Activated naive CD4-positive, alpha-beta T cell treated with anti-CD3 and anti-CD28 coated beads for 36 hours (primary cell): ENCODE data around the gene COPZ1. TPM values are rescaled to one million over a fixed set of nuclear protein-coding genes. Genes with fewer than 3 reads are reported as not detected.

Experiments used
- CTCF ChIA-PET: fragments of 350-600 bp; sonication (Branson Sonifier 250); formaldehyde crosslinking; loops from one replicate; lab custom pipeline; 2021; ENCODE audit warnings: antibody characterized with exemption; lab: Charles Lee
- DNase-seq: peaks from one replicate; pipeline ENCODE4 v3.0.0-alpha.2; 2020
- H3K27ac Mint-ChIP-seq: one replicate; pipeline ENCODE4 v1.8.0; 2021; ENCODE audit warnings: mild to moderate bottlenecking, mixed read lengths
- H3K27me3 Mint-ChIP-seq: one replicate; pipeline ENCODE4 v1.8.0; 2021; ENCODE audit warnings: low read depth, mixed read lengths
- H3K36me3 Mint-ChIP-seq: one replicate; pipeline ENCODE4 v1.8.0; 2021; ENCODE audit warnings: low read depth, mixed read lengths
- H3K4me1 Mint-ChIP-seq: one replicate; pipeline ENCODE4 v1.8.0; 2021; ENCODE audit warnings: low read depth, mixed read lengths
- H3K4me3 Mint-ChIP-seq: one replicate; pipeline ENCODE4 v1.8.0; 2021; ENCODE audit warnings: mild to moderate bottlenecking, moderate library complexity, mixed read lengths
- H3K9me3 Mint-ChIP-seq: one replicate; pipeline ENCODE4 v1.8.0; 2021; ENCODE audit warnings: mixed read lengths
- intact Hi-C: fragments of 100-400 bp; cut with micrococcal nuclease; formaldehyde crosslinking; loops from one replicate; pipeline ENCODE4 v1.15.1; 2023
- total RNA-seq, 2 experiments: library from RNA; stranded (reverse); gene quantifications; one replicate each; pipeline ENCODE4 v1.2.3, GENCODE V29; 2021

Gene COPZ1
- total RNA-seq, 2 experiments from 2014 or later, result 98.0 to 105 TPM

GRCh38 chr12:54368709-54369596, 44.0 kb downstream of the COPZ1 start:
- intact Hi-C loops, result loop anchor here (1.0 to 5.0 kb wide), 6 partner anchors 10 to 352 kb away; no protein-coding TSS in a partner anchor
- CTCF ChIA-PET, result interaction anchor here (0.5 to 4.1 kb wide), 28 partner anchors 9 to 324 kb away, joined by 3 to 64 read pairs (median 5); partner anchors contain the start of genes COPZ1 and ZNF385A
- Mint-ChIP-seq H3K4me1 (peaks cover 41% of the 10 kb centered on the region), H3K27me3 (no peaks in the 10 kb centered on the region), H3K27ac (no peak overlapping the region), H3K9me3 (no peaks in the 10 kb centered on the region), H3K36me3 (no peaks in the 10 kb centered on the region), H3K4me3 (peak overlapping the region; percentile 23)
- peak; percentile 97 for DNase-seq

- Mint-ChIP-seq H3K4me3 (no peak overlapping the region), H3K9me3 (no peaks in the 10 kb centered on the region), H3K4me1 (peaks cover 34% of the 10 kb centered on the region), H3K36me3 (no peaks in the 10 kb centered on the region), H3K27ac (no peak overlapping the region), H3K27me3 (no peaks in the 10 kb centered on the region)
- intact Hi-C loops, result loop anchor here (5.0 kb wide), 1 partner anchor 352 kb away; no protein-coding TSS in a partner anchor
- DNase-seq, result no peak
- CTCF ChIA-PET, result interaction anchor here (0.6 to 1.8 kb wide), 6 partner anchors 9 to 177 kb away, joined by 3 to 18 read pairs (median 6); no protein-coding TSS in a partner anchor
These were observed 44.7 kb downstream of the COPZ1 start for GRCh38 chr12:54369597-54370131.

GRCh38 chr12:54370171-54370730, 45.3 kb downstream of the COPZ1 start:
- H3K4me1 Mint-ChIP-seq, result peaks cover 29% of the 10 kb centered on the region
- no peaks in the 10 kb centered on the region for H3K9me3 Mint-ChIP-seq
- no peak overlapping the region for H3K27ac Mint-ChIP-seq
- CTCF ChIA-PET, result interaction anchor here (0.6 to 2.5 kb wide), 15 partner anchors 9 to 178 kb away, joined by 3 to 18 read pairs (median 5); no protein-coding TSS in a partner anchor
- intact Hi-C loops, result no loop called here
- H3K4me3 Mint-ChIP-seq, result peak overlapping the region; percentile 31
- no peak for DNase-seq
- no peaks in the 10 kb centered on the region for H3K27me3 Mint-ChIP-seq
- H3K36me3 Mint-ChIP-seq, result no peaks in the 10 kb centered on the region

DNA sequence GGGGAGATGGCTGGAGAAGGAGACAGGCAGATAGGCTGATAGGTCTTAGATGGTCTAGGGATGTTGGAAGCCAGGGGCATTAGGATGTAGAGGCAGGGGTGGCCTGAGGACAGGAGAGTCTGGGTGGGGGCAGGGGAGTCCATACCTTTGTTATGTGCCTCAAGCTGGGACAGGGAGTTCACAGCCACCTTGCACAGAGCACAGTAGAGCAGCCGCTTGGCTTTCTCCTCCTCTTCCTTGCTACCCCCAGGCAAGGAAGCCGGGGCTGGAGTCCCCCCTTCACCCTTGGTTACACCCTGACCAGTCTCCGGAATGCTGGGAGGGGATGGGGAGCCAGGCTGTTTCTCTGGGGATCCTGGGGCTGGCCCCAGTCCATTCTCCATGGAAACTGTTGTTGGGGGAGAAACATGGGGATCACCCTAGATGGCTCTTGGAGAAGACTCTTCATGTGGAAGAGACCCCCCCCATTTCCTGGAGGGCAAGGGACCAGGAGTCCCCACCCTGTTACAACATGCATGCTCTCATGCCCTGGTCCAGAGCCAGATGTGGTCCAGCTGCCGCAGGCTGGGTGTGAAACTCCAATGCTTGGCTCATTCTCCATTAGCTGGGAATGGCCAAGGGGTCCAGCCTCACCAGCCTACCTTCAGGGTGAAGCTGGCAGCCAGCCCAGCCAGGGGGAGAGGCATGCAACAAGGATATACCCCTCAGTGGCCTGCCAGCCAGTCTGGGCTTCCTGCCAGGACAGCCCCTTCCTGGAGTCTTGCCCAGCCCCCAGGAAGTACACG, 46.6 kb downstream of the COPZ1 start:
- Mint-ChIP-seq H3K27ac (no peak overlapping the region), H3K4me3 (no peak overlapping the region), H3K27me3 (no peaks in the 10 kb centered on the region), H3K36me3 (no peaks in the 10 kb centered on the region), H3K9me3 (no peaks in the 10 kb centered on the region), H3K4me1 (peaks cover 29% of the 10 kb centered on the region)
- CTCF ChIA-PET, result interaction anchor here (0.9 to 2.5 kb wide), 13 partner anchors 8 to 170 kb away, joined by 3 to 18 read pairs (median 6); no protein-coding TSS in a partner anchor
- intact Hi-C loops, result no loop called here
- no peak for DNase-seq

- no peak overlapping the region for H3K27ac Mint-ChIP-seq
- CTCF ChIA-PET, result interaction anchor here (0.8 to 2.5 kb wide), 6 partner anchors 8 to 165 kb away, joined by 3 to 14 read pairs (median 5); partner anchors contain the start of gene COPZ1
- no peaks in the 10 kb centered on the region for H3K36me3 Mint-ChIP-seq
- H3K4me1 Mint-ChIP-seq, result peaks cover 29% of the 10 kb centered on the region
- H3K9me3 Mint-ChIP-seq, result no peaks in the 10 kb centered on the region
- DNase-seq, result peak; percentile 52
- H3K27me3 Mint-ChIP-seq, result no peaks in the 10 kb centered on the region
- intact Hi-C loops, result no loop called here
- no peak overlapping the region for H3K4me3 Mint-ChIP-seq
These were observed 47.3 kb downstream of the COPZ1 start for GRCh38 chr12:54372113-54372806.

- DNase-seq, result no peak
- Mint-ChIP-seq H3K27ac (no peak overlapping the region), H3K9me3 (no peaks in the 10 kb centered on the region), H3K4me3 (no peak overlapping the region), H3K36me3 (no peaks in the 10 kb centered on the region), H3K4me1 (peaks cover 23% of the 10 kb centered on the region), H3K27me3 (no peaks in the 10 kb centered on the region)
- intact Hi-C loops, result no loop called here
- CTCF ChIA-PET, result interaction anchor here (0.6 to 1.3 kb wide), 3 partner anchors 19 to 172 kb away, joined by 3 to 4 read pairs (median 3); partner anchors contain the start of gene COPZ1
These were observed 49.0 kb downstream of the COPZ1 start for GRCh38 chr12:54373649-54374561.

DNA sequence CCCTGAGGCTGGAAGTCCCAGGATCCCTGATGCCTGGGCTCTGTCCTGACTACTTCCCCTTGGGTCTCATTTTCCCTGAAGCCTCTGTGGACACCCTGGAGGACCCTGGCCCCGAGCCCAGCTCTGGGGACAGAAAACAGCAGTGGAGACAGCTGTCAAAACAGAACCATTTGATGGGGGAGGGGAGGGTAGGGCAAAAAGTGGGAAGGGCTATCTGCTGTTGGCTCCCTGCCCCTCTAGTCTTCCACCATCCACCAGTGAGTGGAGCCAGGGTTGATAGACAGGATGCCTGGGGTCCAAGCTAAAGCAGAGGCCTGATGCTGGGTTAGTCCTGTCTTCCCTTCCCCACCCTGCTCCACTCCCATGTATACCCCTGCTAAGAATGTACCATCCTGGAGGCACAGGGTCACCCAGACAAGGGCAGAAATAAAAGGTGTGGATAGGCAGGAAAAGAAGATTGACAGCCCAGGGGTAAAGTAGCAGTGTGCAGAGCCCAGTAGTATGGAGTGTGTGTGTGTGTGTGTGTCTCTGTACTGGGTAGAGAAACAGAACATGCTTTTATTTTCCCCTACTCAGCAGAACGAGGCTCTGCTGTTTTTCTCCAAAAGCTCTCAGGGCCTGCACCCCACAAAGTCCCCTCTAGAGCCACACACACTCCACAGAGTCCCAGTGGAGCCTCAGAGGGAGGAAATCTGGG, 49.8 kb downstream of the COPZ1 start:
- Mint-ChIP-seq H3K4me1 (peaks cover 21% of the 10 kb centered on the region), H3K27me3 (no peaks in the 10 kb centered on the region), H3K4me3 (no peak overlapping the region), H3K27ac (no peak overlapping the region), H3K36me3 (no peaks in the 10 kb centered on the region), H3K9me3 (no peaks in the 10 kb centered on the region)
- intact Hi-C loops, result no loop called here
- DNase-seq, result no peak
- CTCF ChIA-PET, result interaction anchor here (0.7 to 1.3 kb wide), 4 partner anchors 19 to 173 kb away, joined by 3 read pairs; no protein-coding TSS in a partner anchor

DNA sequence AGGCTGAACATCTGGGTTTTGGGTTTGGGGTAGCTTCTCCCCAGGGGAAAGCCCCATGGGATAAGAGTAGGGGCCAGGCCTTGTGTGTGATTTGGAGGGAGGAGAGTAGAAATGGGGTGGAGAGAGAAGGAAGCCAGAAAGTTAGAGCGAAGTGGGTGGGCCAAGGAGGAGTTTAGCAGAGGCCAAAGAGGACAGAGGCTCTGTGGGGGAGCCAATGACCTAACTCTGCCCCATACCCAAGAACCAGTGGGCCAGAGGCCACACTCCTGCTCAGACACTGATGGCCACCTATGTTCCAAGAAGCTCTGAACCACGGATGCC, 50.3 kb downstream of the COPZ1 start:
- no peak overlapping the region for H3K4me3 Mint-ChIP-seq
- CTCF ChIA-PET, result interaction anchor here (0.7 to 1.0 kb wide), 2 partner anchors 24 to 82 kb away, joined by 3 read pairs; no protein-coding TSS in a partner anchor
- DNase-seq, result no peak
- H3K36me3 Mint-ChIP-seq, result no peaks in the 10 kb centered on the region
- intact Hi-C loops, result no loop called here
- no peak overlapping the region for H3K27ac Mint-ChIP-seq
- H3K4me1 Mint-ChIP-seq, result peaks cover 22% of the 10 kb centered on the region
- H3K9me3 Mint-ChIP-seq, result no peaks in the 10 kb centered on the region
- H3K27me3 Mint-ChIP-seq, result no peaks in the 10 kb centered on the region

DNA sequence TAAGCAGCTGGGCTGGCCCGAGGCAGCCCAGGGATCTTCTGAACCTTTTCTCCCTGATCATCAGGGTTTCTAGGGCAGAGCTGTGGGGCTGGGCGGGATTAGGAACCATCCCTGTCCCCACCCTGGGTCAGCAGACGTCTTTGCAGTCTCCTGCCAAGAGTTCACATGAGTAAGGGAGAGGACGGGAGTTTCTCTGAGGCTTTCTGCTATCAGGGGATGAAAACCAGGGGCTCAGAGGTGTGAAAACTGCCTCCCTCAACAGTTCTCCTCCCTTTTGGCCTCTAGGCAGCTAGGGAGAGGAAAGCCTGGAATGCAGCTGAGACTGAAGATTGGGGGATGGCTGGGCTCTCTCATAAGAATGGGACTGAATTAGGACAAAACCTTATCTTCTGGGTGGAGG, 51.7 kb downstream of the COPZ1 start:
- Mint-ChIP-seq H3K4me1 (peaks cover 22% of the 10 kb centered on the region), H3K9me3 (no peaks in the 10 kb centered on the region), H3K27ac (no peak overlapping the region), H3K4me3 (no peak overlapping the region), H3K27me3 (no peaks in the 10 kb centered on the region), H3K36me3 (no peaks in the 10 kb centered on the region)
- CTCF ChIA-PET, result interaction anchor here (0.6 to 1.1 kb wide), 3 partner anchors 85 to 1348 kb away, joined by 3 to 5 read pairs (median 5); no protein-coding TSS in a partner anchor
- intact Hi-C loops, result no loop called here
- no peak for DNase-seq

DNA sequence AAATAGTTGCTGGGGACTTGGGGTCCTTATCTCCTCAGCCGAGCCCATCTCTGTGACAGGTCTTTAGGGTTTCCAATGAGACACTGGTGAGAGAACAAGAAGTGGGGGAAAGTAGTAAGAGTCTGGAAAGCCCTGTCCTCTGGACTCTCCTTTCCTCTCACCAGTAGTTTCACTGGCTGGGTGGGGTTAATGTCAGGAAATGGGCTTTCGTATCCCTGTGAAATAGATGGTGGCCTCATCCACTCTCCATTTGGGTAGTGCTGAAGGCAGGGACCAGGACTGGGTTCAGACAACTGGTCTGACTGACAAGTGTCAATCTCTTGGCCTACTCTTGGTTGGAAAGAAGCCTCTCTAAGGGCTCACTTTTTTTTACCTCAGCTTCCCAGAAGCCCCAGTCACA, 52.1 kb downstream of the COPZ1 start:
- Mint-ChIP-seq H3K36me3 (no peaks in the 10 kb centered on the region), H3K4me1 (peaks cover 19% of the 10 kb centered on the region), H3K9me3 (no peaks in the 10 kb centered on the region), H3K27ac (no peak overlapping the region), H3K27me3 (no peaks in the 10 kb centered on the region), H3K4me3 (no peak overlapping the region)
- no peak for DNase-seq
- intact Hi-C loops, result no loop called here
- CTCF ChIA-PET, result interaction anchor here (0.6 to 1.1 kb wide), 2 partner anchors 163 to 1347 kb away, joined by 3 to 5 read pairs; no protein-coding TSS in a partner anchor
